ENCODE results near the gene ZEB2.

DNA sequence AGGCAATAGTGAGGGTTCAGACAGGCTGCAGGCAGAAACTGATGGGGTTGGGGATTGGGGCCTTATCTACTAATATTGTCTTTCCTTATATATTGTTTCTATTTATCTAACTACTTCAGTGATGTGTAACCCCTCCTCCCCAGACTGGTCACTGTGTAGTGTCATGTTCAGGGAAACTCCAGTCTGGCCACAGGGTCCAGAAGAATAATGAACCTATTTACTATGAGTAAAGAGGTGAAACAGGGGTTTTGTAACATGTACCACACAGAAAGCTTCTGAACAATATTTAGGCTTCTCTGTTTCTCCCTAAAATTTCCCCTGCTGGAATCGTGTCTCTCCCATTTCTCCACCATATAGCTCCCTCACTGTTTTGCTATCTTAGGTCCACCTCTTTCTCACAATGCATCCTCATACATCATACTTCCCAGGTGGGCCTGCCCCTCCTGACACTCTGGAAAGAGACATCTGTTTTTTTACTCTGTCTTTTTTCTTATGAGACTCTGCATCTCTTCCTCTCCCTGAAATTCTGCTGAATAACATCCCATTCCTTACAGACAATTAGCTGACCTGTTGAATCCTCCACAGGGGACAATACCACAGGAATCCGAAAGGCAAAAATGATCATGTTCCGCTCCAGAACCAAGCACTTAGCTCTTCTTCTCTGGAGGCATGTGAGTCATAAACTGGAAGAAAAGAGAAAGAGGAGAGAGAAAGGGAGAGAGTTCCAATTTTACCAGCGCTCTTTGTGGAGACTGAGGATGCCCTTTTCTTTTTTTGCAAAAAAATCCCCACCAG lies 154.8 kb downstream of the ZEB2 start:
- no peak for TF ChIP-seq EZH2 (IDR thresholded peaks at IDR 0.05; ENCODE audit: borderline replicate concordance, insufficient read depth, low read length, poor library complexity, severe bottlenecking)
- TF ChIP-seq, protein P1, sequence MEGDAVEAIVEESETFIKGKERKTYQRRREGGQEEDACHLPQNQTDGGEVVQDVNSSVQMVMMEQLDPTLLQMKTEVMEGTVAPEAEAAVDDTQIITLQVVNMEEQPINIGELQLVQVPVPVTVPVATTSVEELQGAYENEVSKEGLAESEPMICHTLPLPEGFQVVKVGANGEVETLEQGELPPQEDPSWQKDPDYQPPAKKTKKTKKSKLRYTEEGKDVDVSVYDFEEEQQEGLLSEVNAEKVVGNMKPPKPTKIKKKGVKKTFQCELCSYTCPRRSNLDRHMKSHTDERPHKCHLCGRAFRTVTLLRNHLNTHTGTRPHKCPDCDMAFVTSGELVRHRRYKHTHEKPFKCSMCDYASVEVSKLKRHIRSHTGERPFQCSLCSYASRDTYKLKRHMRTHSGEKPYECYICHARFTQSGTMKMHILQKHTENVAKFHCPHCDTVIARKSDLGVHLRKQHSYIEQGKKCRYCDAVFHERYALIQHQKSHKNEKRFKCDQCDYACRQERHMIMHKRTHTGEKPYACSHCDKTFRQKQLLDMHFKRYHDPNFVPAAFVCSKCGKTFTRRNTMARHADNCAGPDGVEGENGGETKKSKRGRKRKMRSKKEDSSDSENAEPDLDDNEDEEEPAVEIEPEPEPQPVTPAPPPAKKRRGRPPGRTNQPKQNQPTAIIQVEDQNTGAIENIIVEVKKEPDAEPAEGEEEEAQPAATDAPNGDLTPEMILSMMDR (IDR thresholded peaks at IDR 0.05; ENCODE audit: poor library complexity, severe bottlenecking): no peak
- TF ChIP-seq TAF1 (IDR thresholded peaks at IDR 0.05; ENCODE audit: low read depth): no peak
- TF ChIP-seq EP300 (conservative IDR thresholded peaks at IDR 0.05; ENCODE audit: poor library complexity, severe bottlenecking): no peak
- no peak for TF ChIP-seq SMC3 (conservative IDR thresholded peaks at IDR 0.05; ENCODE audit: poor library complexity)
- no peak for TF ChIP-seq MXI1 (conservative IDR thresholded peaks at IDR 0.05; ENCODE audit: poor library complexity, severe bottlenecking)
